ENCODE results near the gene FRS3. TPM values are rescaled to one million over a fixed set of nuclear protein-coding genes. Genes with fewer than 3 reads are reported as not detected.
A peak's percentile ranks its signal among the peaks of the same experiment; 100 is the strongest.

The FRS3 gene, protein sequence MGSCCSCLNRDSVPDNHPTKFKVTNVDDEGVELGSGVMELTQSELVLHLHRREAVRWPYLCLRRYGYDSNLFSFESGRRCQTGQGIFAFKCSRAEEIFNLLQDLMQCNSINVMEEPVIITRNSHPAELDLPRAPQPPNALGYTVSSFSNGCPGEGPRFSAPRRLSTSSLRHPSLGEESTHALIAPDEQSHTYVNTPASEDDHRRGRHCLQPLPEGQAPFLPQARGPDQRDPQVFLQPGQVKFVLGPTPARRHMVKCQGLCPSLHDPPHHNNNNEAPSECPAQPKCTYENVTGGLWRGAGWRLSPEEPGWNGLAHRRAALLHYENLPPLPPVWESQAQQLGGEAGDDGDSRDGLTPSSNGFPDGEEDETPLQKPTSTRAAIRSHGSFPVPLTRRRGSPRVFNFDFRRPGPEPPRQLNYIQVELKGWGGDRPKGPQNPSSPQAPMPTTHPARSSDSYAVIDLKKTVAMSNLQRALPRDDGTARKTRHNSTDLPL
- total RNA-seq (10 to 100 TPM in 1 of 2 donors, 1 to 10 TPM in 1; 7.3 to 11.2 TPM), polyA plus RNA-seq (1 to 10 TPM; 3.7 to 6.5 TPM)
- long read RNA-seq, donor 1, partial matches to known transcripts, result 243 of 245 reads
- long read RNA-seq, donor 1, other reads (novel, unspliced or antisense), result 0 of 245 reads
- long read RNA-seq, donor 2, partial matches to known transcripts, result 139 of 148 reads
- long read RNA-seq, donor 2, other reads (novel, unspliced or antisense), result 8 of 148 reads
- long read RNA-seq, donor 3, partial matches to known transcripts, result 175 of 186 reads
- long read RNA-seq, donor 3, other reads (novel, unspliced or antisense), result 6 of 186 reads
- long read RNA-seq, donor 4, result 0 reads
- long read RNA-seq, donor 5, partial matches to known transcripts, result 327 of 349 reads
- long read RNA-seq, donor 5, other reads (novel, unspliced or antisense), result 20 of 349 reads

DNA sequence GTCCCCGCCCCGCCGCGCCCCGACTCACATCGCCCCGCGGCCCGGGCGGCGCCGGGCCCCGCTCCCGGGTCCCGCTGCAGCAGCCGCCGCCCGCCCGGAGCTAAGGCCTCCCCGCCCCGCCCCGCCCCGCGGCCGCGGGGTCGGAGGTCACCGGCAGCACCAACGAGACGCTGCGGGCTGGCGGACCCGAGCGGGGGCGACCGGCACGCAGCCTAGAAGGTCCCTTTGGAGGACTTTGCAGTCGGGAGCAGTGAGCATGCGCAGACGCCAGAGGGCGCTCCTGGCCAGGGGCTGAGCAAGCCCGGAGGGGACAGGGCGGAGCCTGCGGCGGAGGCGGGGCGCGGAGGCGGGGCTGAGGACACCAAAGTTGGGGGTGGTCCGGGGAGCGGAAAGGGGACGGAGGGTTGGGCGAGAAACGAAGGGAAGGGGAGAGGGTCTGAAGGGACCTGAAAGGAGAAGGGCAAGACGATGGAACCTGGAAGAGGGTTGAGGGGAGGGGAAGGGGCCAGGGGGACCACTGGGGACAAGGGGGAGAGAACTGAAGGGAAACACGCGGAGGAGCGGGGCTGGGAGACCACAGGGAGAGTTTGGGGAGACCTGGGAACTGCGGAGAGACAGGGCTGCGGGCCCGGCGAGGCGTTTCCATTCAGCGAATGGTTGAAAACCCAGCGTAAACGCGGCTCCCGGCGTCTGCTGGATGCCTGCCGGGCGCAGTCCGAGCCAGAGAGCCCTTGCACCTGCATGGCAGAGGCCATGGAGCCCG lies at the start of gene FRS3:
FRS3 (minus strand) TSS at position 113 of the 763 bp plus-strand sequence. CDS start 2,913 bp downstream, outside the sequence.
- H3K9me3 ChIP-seq (ENCODE audit: control insufficient read depth in 4 of 4, insufficient read depth in 3 of 4, low read length in 3 of 4), result no peaks in the 10 kb centered on the region
- DNase-seq, result peak; percentile 97 to 99 (median 98)
- peak within 1 kb of the TSS; percentile 44 for H3K4me3 ChIP-seq
- WGBS, 2 donors, result 0% methylated on average over 57 to 73 of the region's 73 CpGs
- peaks cover 0 to 24% (median 13%) of the 10 kb centered on the region in 5 donors for H3K4me1 ChIP-seq (ENCODE audit: control insufficient read depth in 5 of 5, insufficient read depth in 5 of 5, low read length in 5 of 5)
- peaks cover 0 to 16% (median 7%) of the 10 kb centered on the region in 4 donors for H3K36me3 ChIP-seq (ENCODE audit: control insufficient read depth in 4 of 4, insufficient read depth in 4 of 4, low read length in 4 of 4)
- TF ChIP-seq, protein P1, sequence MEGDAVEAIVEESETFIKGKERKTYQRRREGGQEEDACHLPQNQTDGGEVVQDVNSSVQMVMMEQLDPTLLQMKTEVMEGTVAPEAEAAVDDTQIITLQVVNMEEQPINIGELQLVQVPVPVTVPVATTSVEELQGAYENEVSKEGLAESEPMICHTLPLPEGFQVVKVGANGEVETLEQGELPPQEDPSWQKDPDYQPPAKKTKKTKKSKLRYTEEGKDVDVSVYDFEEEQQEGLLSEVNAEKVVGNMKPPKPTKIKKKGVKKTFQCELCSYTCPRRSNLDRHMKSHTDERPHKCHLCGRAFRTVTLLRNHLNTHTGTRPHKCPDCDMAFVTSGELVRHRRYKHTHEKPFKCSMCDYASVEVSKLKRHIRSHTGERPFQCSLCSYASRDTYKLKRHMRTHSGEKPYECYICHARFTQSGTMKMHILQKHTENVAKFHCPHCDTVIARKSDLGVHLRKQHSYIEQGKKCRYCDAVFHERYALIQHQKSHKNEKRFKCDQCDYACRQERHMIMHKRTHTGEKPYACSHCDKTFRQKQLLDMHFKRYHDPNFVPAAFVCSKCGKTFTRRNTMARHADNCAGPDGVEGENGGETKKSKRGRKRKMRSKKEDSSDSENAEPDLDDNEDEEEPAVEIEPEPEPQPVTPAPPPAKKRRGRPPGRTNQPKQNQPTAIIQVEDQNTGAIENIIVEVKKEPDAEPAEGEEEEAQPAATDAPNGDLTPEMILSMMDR (IDR thresholded peaks at IDR 0.05; ENCODE audit: control extremely low read depth, extremely low read depth), result peak; percentile 98
- ATAC-seq (ENCODE audit: insufficient read depth, low FRiP score), result peak; percentile 94
- no peaks in the 10 kb centered on the region for H3K27me3 ChIP-seq (ENCODE audit: control insufficient read depth in 3 of 3, insufficient read depth in 3 of 3, low read length in 2 of 3)
- H3K27ac ChIP-seq (ENCODE audit: low read depth in 1 of 2, low read length in 1 of 2), result peak within 1 kb of the TSS; percentile 58 to 88
- peak within 1 kb of the TSS in 1 of 2 donors; percentile 81 for H3K9ac ChIP-seq (ENCODE audit: insufficient read depth in 1 of 2, low read length in 2 of 2)

DNA sequence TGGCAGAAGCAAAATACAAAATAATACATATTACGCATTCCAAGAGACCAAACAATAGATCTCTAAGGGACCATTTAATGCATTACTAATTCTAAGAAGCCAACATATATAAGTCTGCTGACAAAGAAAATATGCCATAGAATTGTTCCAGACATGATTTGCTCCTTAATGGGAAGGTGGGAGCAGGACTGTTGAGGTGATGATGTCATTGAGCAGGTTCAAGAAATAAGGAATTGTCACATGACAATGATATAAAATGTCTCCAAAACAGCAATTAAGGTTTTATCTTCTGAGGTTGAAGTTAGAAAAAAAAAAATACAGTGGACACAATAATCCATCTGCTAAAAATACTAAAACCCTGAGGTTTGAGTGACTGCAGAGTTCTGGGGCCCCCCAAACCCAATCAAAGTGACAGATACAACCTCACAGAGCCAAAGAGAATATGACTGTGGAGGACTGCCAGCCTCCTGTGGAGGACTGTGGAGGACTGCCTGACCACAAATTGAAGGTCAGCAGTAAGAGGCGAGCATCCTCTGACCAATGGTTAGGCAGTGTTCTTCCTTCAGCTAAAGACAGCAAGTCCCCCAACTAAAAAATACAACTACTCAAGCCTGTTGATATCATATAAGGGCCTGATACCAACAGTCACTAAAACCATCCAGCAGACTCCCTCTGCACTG lies 46.8 kb upstream of the FRS3 start:
- Histone ChIP-seq H3K27ac (ENCODE audit: low read depth in 1 of 2, low read length in 1 of 2) (no peak overlapping the region), H3K9ac (ENCODE audit: insufficient read depth in 1 of 2, low read length in 2 of 2) (no peak overlapping the region), H3K4me3 (no peak overlapping the region), H3K9me3 (ENCODE audit: control insufficient read depth in 4 of 4, insufficient read depth in 3 of 4, low read length in 3 of 4) (no peaks in the 10 kb centered on the region), H3K27me3 (ENCODE audit: control insufficient read depth in 3 of 3, insufficient read depth in 3 of 3, low read length in 2 of 3) (no peaks in the 10 kb centered on the region), H3K36me3 (ENCODE audit: control insufficient read depth in 4 of 4, insufficient read depth in 4 of 4, low read length in 4 of 4) (no peaks in the 10 kb centered on the region), H3K4me1 (ENCODE audit: control insufficient read depth in 5 of 5, insufficient read depth in 5 of 5, low read length in 5 of 5) (no peaks in the 10 kb centered on the region)
- WGBS, 2 donors, result 96 to 100% methylated on average over 2 of the region's 2 CpGs
- TF ChIP-seq, protein P1 (IDR thresholded peaks at IDR 0.05; ENCODE audit: control extremely low read depth, extremely low read depth), result no peak
- no peak for ATAC-seq (ENCODE audit: insufficient read depth, low FRiP score)
- DNase-seq, result no peak

Data from lung (tissue), 16 donors.